Stimulated activated CD8-positive, alpha-beta memory T cell treated with anti-CD3 and anti-CD28 coated beads, Interleukin-2, amount 100 ng/mL, for 1 hour (primary cell): ENCODE results near the gene HORMAD2.

Source experiments
- DNase-seq, 2 donors: peaks; one replicate each; pipeline ENCODE4 v3.0.0-alpha.2; 2020; ENCODE audit warnings: low read depth in 2 of 2

Gene HORMAD2, protein sequence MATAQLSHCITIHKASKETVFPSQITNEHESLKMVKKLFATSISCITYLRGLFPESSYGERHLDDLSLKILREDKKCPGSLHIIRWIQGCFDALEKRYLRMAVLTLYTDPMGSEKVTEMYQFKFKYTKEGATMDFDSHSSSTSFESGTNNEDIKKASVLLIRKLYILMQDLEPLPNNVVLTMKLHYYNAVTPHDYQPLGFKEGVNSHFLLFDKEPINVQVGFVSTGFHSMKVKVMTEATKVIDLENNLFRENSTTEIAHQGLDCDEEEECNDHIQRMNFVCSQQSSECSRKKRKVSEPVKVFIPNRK

DNA sequence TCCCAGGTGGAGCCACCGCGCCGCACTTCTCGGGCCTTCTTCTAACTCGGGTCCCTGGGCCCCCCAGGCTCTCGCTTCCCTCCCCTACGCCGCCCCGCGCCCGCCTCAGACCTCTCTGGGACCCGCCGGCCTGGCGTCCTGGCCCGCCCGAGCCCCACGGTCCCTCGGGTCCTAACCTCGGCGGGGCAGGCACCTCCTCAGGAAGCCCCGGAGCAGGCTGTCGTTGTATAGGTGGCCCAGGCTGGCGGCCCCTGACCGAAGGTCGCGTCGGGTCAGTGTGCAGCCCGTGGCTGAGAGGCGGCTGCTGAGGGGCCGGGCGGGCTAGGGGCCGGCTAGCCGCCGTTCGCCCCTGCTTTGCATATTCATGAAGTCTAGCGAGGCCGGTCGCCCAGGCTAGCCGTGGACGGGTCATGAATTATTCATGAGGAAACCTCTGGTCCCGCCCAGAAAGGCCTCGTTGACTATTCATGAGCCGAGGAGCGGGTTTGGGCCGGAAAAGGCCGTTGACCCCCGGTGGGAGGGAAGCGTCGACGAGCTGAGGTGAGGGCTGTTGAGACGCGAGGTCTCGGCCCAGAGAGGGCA is at the start of gene HORMAD2:
HORMAD2 (plus strand) TSS at position 513 of the 582 bp plus-strand sequence. CDS start 13,489 bp downstream, outside the sequence.
- DNase-seq, result no peak

DNA sequence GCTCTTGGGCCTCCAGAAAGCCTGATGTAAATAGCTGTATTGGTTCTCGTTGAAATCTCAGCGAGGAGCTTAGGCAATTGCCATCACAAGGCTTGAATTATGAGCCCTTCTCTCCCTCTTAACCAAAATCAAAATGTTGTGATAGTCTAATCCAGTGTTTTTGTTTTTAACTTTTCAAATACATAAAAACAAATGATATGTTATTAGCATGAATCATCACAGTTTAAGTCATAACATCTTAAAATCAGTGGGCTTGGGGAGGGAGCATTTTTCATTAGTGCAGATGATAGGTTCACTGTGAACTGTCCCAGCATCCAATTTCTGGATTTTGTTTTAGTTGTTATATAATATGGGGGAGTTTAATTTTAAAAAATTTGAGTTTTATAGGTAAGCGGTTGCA is 48.9 kb upstream of the HORMAD2 start:
- no peak for DNase-seq

DNA sequence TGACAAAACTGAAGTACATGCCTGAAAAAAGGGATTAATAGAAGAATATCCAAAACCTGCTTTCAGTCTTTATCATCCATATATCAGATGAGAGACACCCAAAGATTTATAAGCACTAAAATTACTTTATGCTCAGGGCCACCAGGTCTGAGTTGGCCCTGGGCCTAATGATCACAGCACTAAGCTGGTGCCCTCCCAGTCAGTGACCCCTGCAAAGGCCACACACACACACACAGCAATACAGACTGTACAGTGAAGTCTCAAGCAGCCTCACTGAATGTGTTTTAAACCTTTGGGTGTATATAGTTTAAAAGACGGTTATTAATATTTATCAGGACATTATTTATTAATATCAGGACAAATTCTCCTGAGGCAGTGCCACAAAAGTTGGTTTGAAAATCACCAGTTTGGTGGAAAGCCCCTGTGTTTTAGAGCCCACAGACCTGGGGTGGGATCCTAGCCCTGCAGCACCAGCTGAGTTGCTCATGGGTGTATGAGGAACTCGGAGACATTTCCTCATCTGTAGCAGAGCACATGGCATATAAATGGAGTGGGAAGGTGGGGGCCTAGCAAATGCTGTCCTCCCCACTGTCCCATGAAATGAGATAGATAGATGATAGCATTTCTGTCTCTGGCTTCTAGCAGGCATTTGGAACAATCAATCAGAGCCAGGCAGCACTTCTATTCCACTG is 48.4 kb upstream of the HORMAD2 start:
- no peak for DNase-seq

DNA sequence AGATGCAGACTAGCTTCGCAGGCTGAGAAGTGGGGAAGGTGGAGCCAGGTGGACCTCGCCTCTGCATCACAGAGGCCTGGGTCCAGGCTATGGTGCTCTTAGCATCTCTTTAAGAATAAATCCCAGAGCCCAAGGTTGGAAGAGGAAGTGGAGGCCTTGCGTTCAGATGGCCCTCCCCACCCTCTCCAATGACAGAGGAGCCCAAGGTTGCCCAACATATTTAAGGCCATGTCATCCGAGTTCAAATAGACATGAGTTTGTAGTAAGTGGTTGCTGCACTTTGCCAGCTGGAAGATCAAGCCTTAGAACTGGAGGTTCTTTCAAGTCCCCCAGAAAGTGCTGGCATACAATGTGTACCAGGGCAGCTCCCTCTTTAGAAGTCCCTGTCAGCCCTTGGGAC is 47.1 kb upstream of the HORMAD2 start:
- no peak for DNase-seq

DNA sequence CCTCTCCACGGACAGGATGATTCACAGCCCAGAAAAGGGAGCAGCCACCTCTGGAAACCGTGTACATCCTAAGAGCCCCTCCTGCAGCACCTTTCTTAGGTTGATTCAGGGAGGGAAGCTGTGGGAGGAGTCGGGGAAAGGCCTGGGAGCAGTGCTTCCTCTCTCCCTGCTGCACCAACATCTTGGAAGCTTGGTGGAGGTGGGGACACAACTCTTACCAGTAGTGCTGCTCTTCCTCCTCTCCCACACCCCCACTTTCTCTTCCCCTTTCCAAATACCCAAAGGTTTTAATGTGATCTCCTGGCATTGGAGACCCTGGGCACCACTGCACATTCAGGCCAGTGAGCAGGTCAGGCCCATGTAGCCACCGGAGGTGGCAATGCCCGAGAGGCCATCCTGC is 46.4 kb upstream of the HORMAD2 start:
- DNase-seq, result no peak

DNA sequence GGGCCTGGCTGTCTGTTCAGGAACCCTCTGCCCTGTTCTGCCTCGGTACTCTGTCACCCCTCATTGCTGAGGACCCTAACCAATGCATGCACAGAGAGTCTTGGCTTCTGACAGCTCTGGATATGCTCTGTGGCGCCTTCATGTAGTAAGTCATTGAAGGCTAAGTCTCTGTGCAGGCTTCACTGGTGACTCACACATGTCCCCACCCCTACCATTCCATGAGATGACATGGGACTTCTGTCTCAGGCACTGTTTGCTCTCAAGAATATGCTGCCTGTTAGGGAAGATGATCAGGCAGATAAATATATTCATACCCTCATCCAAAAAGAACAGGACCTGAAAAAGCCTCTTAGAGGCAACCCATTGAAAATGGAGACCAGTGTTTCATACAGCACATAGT is 43.6 kb upstream of the HORMAD2 start:
- DNase-seq, result no peak

DNA sequence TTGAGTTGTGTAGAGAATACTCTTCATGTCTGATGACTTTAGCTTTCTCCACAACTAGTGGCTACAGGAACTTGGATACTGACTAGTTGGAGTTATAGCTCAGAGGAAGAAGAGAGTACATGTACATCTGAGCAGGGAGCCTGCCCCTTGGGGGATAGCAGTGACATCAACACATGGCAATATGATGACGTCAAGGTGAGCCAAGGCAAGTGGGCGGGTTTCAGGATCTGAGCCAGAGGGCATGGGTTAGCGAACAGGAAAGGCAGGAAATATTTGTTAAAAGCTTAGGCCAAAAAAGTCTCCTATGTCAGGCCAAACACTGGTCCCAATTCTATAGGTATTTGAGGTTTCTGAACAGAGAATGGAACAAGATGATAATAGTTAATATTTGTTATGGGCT is 42.0 kb upstream of the HORMAD2 start:
- DNase-seq, result no peak

DNA sequence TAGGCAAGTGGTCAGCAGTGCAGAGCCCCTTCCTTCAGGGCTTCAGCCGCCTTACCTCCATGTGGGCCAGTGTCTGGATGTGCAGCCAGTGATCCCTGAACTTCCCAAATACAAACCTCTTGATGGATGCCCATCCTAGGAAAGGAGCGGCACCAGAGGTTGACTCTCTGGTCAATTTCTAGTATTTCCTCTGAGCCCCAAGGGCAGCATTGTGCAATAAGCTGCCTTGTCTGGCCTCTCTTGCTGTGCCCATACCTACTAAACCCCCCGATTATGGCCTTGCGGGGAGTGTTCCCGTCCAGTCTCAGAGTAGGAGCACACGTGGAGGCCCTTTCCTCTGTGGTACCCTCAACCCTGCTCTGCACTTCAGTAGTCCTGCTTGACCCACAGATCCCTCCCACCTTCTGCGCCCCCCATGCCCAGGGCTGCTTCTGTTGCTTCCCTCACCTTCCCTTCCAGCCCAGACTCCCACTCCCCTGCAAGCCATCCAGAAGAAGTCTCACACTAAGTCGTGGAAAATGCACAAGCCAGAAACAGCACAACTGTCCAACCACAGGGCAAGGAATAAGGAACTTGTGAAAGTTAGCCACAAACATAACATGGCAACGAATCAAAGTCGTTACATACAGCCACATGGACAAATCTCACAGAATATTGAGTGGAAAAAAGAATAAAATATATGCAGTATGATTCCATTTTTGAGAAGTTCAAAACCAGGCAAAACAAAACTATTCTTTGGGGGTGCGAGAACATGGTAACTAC is 39.6 kb upstream of the HORMAD2 start:
- DNase-seq, result no peak

DNA sequence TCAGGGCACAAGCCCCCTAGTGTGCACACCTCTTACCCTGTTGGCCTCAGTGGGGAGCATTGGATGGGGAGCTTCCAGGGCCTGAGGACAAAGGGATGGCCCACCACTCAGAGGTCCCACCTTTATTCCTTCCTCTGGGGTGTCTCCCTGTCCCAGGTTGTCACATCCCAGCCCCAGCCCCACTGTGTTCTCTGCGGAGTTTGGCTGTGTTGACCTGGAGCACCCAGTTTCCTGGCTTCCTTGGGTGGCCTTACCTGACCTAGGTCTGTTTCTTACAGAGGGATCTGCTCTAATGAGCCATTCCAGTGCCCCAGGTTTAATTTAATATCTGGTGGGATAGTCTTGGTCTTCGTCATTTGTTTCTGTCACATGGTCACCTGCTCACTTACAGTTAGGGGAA is 38.8 kb upstream of the HORMAD2 start:
- DNase-seq, result no peak

DNA sequence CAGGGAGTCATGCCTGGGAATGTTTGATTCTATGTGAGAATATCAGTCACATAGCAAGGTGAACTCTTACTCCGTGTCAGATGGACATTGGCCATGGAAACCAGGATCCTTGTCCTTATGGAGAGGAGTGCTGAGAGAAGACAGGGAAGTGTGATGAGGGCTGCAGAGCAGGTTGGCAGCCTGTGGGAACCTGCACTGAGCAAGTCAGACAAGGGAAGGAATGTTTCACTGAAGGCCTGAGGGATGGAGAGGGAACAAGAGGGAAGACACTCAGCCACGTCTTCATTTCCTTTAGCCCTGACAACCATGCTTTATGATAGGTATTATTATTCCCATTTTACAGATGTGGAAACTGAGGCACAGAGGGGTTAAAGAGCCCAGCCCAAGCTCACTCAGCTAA is 38.4 kb upstream of the HORMAD2 start:
- DNase-seq, result no peak

DNA sequence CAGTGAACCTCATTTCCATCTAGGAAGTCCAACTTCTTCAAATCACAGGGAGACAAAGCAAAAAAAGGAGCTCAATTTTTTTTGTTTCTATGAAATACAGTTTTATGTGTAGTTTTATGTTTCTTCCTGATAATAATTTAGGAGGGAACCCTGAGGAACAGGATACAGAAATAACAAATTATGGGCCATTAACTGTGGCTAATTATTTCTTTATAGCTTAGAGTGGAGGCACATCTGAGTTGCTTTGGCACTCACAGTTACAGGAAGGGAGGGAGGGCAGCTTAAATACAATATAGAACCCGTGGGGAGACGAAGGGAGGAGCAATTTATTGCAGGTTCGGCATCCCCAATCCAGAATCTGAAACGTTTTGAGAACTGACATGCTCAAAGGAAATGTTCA is 37.1 kb upstream of the HORMAD2 start:
- no peak for DNase-seq

DNA sequence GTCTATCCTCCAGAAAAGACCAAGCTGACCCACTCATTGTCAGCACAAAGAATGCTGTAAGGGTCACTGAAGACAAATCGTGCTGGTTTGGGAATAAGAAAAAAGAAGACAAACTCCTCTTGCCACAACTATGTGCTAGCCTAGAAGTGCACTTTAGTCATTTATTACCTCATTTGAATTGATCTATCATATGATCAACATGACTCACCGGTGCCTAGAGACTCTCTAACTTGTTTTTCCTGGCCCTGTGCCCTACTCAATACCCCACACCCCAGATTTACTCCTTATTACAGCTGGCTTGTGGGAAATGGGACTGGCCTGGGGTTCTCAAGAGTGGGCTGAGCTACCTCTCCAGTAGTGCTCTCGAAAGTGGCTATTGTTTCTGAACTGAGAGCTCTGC is 35.9 kb upstream of the HORMAD2 start:
- DNase-seq, result no peak

DNA sequence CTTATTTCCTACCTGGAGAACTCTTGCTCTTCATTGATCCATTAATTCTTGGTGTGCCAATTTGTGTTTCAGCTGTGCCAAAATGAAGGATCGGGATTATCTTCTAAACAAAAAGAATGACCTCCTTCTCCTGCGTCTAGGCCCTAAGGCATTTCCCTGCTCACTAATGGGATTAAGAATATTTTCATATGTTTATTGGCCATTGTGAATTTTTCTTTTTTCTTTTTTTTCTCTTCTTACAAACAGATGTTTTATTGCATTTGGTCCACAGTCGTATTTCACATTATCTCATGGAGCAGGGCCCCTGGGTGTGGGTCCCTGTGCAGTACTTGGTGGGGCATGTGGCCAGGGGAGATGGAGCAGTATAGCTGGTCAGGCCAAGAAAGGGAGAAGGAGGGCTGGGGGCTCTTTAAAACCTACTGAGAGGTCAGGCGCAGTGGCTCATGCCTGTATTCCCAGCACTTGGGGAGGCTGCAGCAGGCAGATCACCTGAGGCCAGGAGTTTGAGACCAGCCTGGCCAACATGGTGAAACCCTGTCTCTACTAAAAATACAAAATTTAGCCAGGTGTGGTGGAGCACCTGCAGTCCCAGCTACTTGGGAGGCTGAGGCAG is 35.3 kb upstream of the HORMAD2 start:
- DNase-seq, result no peak

DNA sequence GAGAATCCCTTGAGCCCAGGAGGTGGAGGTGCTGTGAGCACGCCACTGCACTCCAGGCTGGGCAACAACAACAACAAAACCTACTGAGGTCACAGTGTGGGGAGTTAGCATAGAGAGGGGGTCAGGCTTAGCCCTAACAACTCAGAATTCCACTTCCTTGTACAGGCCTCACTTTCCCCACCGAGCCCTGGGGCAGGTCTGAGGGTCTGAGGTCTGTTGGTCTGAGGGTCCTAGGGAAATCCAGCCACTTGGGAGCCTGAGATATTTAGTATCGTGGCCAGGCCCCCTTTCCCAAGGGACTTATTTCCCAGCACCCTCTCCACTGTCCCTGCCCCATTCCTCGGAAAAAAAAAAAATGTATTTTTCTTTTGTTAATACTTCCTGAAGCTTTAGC is 34.8 kb upstream of the HORMAD2 start:
- no peak for DNase-seq

DNA sequence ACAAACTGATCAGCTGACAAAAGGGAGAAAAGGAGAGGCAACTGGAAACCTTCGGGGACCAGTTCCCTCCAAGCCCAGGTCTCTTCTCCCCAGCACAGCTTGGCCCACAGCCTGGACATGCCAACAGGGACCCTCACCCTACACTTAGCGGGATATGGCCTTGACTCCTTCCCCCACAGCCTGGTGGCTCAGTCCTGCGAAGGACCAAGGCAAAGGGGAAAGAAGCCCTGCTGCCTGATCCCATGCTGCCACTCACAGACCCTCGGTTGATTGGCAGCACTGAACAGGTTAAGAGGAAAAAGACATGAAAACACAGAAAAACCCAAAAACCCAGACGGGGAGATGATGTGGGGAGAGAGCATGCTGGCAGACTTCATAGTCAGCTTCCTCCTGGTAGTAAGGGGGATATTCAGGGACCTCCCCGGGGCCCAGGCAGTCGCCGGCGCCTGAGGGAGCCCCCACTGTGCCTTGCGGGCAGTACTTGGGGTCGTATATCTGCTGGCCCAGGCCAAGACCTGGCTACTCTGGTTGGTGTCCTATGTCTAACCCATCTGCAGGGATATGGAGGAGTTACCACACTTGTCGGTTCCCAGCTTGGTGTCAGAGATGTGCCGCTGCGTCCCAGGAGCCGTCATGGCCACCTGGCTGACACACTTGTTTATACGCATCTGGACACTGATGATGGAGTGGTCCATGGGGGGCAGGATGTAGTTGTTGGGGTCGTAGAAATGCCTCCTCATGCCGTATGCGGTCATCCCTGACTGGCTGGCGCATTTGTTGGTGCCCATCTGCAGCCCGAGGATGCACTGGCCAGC is 34.2 kb upstream of the HORMAD2 start:
- DNase-seq, result no peak

DNA sequence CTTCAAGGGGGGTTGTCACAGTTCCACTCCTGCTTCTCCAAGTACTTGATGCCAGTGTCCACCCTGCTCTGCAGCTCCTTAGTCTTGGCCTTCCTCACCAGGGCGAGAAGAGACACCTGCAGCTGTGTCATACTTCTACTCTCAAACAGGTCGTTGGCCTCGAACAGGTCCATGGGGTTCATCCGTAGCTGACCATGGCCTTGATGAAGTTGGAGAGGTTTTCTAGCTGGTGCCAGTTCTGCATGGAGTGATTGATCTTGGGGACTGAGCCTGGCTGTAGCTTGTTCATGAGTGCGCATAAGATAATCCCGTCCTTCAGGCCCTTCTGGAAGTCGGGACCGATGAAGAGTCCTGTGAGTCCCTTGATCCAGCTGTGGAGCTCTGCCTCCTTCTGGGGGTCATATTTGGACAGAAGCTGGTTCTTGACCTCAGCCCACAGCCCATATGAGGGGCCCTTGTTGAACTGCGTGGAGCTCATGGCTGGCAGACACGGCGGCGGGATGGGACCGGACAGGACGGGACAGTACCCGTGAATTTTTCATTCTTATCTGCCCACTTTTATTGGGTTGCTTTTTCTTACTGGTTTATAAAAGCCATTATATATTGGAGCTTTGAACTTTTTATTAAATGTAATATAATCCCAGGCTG is 33.4 kb upstream of the HORMAD2 start:
- DNase-seq, result no peak

DNA sequence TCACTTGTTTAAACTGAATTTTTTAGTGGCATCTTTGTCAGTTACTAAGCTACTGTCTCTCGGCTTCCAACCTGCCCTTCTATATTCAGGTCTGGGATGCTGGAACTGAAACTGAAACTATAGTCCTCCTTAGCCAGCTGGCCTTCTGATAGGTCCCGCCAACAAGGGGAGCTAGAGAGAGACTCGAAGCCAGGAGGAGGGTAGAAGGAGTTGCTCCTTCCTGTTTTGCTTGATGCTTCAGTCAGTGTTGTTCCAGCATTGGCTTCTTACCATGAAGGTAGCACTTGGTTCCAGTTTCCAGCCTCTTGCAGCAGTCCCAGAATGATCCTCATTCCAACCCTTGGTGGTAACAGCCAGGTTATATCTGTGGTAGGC is 32.9 kb upstream of the HORMAD2 start:
- DNase-seq, result no peak

DNA sequence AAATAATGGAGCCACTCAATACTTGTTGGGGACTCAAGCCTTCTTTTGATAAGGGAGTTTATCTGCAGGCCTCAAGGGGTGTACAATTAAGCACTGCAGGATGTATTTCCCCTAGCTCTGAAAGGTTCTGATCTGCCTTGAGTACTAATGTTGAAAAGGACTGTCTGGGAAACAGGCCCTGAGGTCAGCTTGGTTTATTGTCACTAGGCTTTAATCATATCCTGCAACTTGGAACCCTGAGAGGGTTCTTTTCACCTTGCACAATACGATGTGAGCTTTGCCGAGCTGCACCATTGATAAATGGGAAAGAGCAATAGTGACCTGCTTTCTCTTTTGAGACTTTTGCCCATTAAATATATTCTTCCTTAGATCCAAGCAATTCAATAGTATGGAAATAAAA is 31.6 kb upstream of the HORMAD2 start:
- DNase-seq, result no peak

DNA sequence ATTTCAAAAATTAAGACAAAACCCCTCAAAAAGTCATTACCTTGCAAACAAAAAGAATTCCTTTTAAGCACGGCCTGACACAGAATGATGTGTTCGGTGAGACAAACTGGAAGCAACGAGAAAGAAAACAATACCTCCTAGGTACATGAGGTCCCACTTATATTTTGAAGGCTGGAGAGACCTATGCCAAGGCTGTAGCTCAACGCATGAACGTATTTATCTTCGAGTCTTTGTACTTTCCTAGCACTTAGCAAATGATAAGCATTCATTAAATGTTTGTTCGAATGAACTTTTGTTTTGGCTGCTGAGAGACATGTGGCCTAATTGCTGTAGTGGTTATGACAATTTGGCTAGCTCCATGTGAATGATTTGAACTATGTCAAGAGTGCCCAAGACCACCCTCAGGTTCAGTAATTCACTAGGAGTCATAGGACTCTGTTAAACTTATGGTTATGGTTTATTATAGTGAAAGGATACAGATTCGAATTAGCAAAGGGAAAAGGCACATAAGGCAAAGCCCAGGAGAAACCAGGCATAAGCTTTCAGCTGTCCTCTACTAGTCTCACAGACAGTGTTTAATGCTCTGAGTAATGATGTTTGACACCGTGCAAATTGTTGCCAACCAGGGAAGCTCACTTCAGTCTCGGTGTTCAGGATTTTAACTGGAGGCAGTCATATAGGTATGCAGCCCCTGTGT is 26.0 kb upstream of the HORMAD2 start:
- DNase-seq, result no peak

DNA sequence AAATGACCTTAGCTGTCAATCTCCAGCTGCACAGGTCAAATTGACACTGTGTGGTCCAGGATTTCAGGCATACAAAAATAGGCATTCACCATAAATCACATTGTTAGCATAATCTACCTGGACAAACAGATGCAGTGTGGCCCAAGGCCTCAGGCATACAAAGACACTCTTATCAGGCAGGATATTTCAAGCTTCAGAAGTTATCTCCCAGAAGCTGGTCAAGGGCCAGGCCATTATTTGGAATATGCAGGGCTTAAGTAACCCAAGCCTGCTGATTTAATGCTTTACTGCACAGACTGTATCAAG is 25.5 kb upstream of the HORMAD2 start:
- no peak for DNase-seq
